OCI-LY1 (cell line): ENCODE measurements around the gene TPR.

Experiments
- CTCF ChIP-seq: fragments of 200-600 bp; sonication (generic), shearing (Covaris generic); IDR thresholded peaks from 2 replicates; pipeline ENCODE4 v1.5.1; 2017; ENCODE audit warnings: mild to moderate bottlenecking, antibody characterized with exemption, low read length, moderate library complexity, mixed read lengths
- EZH2 ChIP-seq: fragments of 200-600 bp; sonication (generic), shearing (Covaris generic); IDR thresholded peaks from 2 replicates; pipeline ENCODE4 v1.8.0; 2017; ENCODE audit warnings: borderline replicate concordance, mixed run types, mild to moderate bottlenecking, antibody characterized with exemption, low read length, moderate library complexity, mixed read lengths

- TF ChIP-seq CTCF (no peak), EZH2 (no peak)
These were observed 82.2 kb downstream of the TPR start for GRCh38 chr1:186292875-186293274.
